ENCODE measurements around the gene PRKCG.

Gene PRKCG

DNA sequence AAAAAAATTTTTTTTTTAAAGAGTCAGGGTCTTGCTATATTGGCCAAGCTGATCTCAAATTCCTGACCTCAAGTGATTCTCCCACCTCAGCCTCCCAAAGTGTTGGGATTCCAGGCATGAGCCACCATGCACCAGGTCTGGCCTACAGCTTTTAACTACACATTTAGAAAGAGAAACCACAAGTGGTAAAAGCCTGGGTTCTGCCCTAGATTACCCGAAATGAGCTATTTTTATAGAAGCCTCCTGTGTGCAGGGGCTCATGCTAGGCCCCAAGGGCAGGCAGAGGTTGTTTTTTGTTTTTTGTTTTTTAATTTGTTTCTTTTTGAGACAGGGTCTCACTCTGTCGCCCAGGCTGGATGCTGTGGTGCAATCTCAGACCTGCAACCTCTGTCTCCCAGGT is 28.3 kb upstream of the PRKCG start:
- no peak for DNase-seq (ENCODE audit: low read depth, low spot score)
- no peak for TF ChIP-seq CTCF (IDR thresholded peaks at IDR 0.05; ENCODE audit: low read depth, low read length)
- in situ Hi-C loops (cut with HindIII; ENCODE audit: low sequenced_read_pairs), result no loop called here
- H3K4me3 ChIP-seq (ENCODE audit: low read depth, low read length), result no peak overlapping the region

- no peak for TF ChIP-seq CTCF (IDR thresholded peaks at IDR 0.05; ENCODE audit: low read depth, low read length)
- no peak for DNase-seq (ENCODE audit: low read depth, low spot score)
- H3K4me3 ChIP-seq (ENCODE audit: low read depth, low read length), result no peak overlapping the region
- in situ Hi-C loops (cut with HindIII; ENCODE audit: low sequenced_read_pairs), result no loop called here
Measured at GRCh38 chr19:53864308-53864836, 17.6 kb upstream of the PRKCG start.

GRCh38 chr19:53865523-53865917 is 16.5 kb upstream of the PRKCG start:
- no peak for DNase-seq (ENCODE audit: low read depth, low spot score)
- peak overlapping the region; percentile 43 for H3K4me3 ChIP-seq (ENCODE audit: low read depth, low read length)
- TF ChIP-seq CTCF (IDR thresholded peaks at IDR 0.05; ENCODE audit: low read depth, low read length), result no peak
- in situ Hi-C loops (cut with HindIII; ENCODE audit: low sequenced_read_pairs), result no loop called here

GRCh38 chr19:53865918-53866864 is 15.8 kb upstream of the PRKCG start:
- peak overlapping the region; percentile 43 for H3K4me3 ChIP-seq (ENCODE audit: low read depth, low read length)
- DNase-seq (ENCODE audit: low read depth, low spot score), result peak; percentile 72
- no peak for TF ChIP-seq CTCF (IDR thresholded peaks at IDR 0.05; ENCODE audit: low read depth, low read length)
- in situ Hi-C loops (cut with HindIII; ENCODE audit: low sequenced_read_pairs), result no loop called here

- in situ Hi-C loops (cut with HindIII; ENCODE audit: low sequenced_read_pairs), result no loop called here
Measured at GRCh38 chr19:53866865-53867224, 15.2 kb upstream of the PRKCG start.

More at GRCh38 chr19:53866865-53867224, 15.2 kb upstream of the PRKCG start:
- DNase-seq (ENCODE audit: low read depth, low spot score), result peak; percentile 51
- H3K4me3 ChIP-seq (ENCODE audit: low read depth, low read length), result peak overlapping the region; percentile 43
- no peak for TF ChIP-seq CTCF (IDR thresholded peaks at IDR 0.05; ENCODE audit: low read depth, low read length)
